GM23248 (cell line): ENCODE data around the gene SIAH3.
"Not testable (repeated sequence)": the region's sequence is repeated elsewhere in the genome, so short reads cannot be mapped to it uniquely, and the experiment has no call there.

Experiments used
- EZH2 ChIP-seq: fragments of 200-600 bp; sonication (generic); IDR thresholded peaks from 2 replicates; pipeline ENCODE4 v1.6.1; 2018; ENCODE audit warnings: antibody characterized with exemption, mild to moderate bottlenecking; ENCODE audit not compliant: insufficient read depth, poor library complexity, severe bottlenecking
- EZH2phosphoT487 ChIP-seq: fragments of 200-600 bp; sonication (generic); IDR thresholded peaks from 2 replicates; pipeline ENCODE4 v1.6.1; 2018; ENCODE audit warnings: antibody characterized with exemption, moderate library complexity, mild to moderate bottlenecking, low read depth; ENCODE audit not compliant: insufficient read depth

DNA sequence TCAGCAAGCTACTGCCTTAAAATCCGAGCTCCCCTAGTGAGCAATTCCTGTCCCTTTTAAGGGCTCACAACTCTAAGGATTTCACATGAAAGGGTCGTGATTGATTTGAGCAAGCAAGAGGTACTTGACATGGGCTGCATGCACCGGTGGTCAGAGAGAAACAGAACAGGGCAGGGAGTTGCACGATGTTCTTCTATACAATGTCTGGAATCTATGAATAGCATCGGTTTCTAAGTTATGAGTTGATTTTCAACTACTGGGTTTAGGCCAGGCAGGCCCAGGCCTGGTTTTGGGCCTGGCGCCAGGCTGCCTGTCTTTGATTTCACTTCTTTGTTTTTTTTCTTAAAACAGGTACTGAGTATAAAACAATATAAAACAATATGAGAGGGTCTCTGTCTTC, 19.6 kb upstream of the SIAH3 start:
- not testable (repeated sequence) for TF ChIP-seq EZH2, EZH2phosphoT487
